ENCODE measurements around the gene ROCK2.

ROCK2 gene

GRCh38 chr2:11343368-11343649 lies 1.1 kb downstream of the ROCK2 start:
- DNase-seq (ENCODE audit: low read depth) = no peak
- peak overlapping the region; percentile 92 for H3K4me3 ChIP-seq (ENCODE audit: control insufficient read depth, low read depth, low read length)
- TF ChIP-seq CTCF (IDR thresholded peaks at IDR 0.05; ENCODE audit: control insufficient read depth, insufficient read depth, low read depth, low read length, missing control alignments) = no peak

- no peak for TF ChIP-seq CTCF (IDR thresholded peaks at IDR 0.05; ENCODE audit: control insufficient read depth, insufficient read depth, low read depth, low read length, missing control alignments)
- H3K4me3 ChIP-seq (ENCODE audit: control insufficient read depth, low read depth, low read length) = peak overlapping the region; percentile 92
- no peak for DNase-seq (ENCODE audit: low read depth)
Measured at GRCh38 chr2:11342551-11343367, 1.7 kb downstream of the ROCK2 start.

GRCh38 chr2:11340717-11341116 lies 3.7 kb downstream of the ROCK2 start:
- no peak for DNase-seq (ENCODE audit: low read depth)
- no peak for TF ChIP-seq CTCF (IDR thresholded peaks at IDR 0.05; ENCODE audit: control insufficient read depth, insufficient read depth, low read depth, low read length, missing control alignments)
- H3K4me3 ChIP-seq (ENCODE audit: control insufficient read depth, low read depth, low read length) = no peak overlapping the region

GRCh38 chr2:11339508-11340083 lies 4.8 kb downstream of the ROCK2 start:
- H3K4me3 ChIP-seq (ENCODE audit: control insufficient read depth, low read depth, low read length) = no peak overlapping the region
- DNase-seq (ENCODE audit: low read depth) = no peak
- TF ChIP-seq CTCF (IDR thresholded peaks at IDR 0.05; ENCODE audit: control insufficient read depth, insufficient read depth, low read depth, low read length, missing control alignments) = no peak

- TF ChIP-seq CTCF (IDR thresholded peaks at IDR 0.05; ENCODE audit: control insufficient read depth, insufficient read depth, low read depth, low read length, missing control alignments) = no peak
- no peak overlapping the region for H3K4me3 ChIP-seq (ENCODE audit: control insufficient read depth, low read depth, low read length)
- no peak for DNase-seq (ENCODE audit: low read depth)
Measured at GRCh38 chr2:11338580-11338979, 5.9 kb downstream of the ROCK2 start.

GRCh38 chr2:11337909-11338308 lies 6.5 kb downstream of the ROCK2 start:
- H3K4me3 ChIP-seq (ENCODE audit: control insufficient read depth, low read depth, low read length) = no peak overlapping the region
- DNase-seq (ENCODE audit: low read depth) = no peak
- no peak for TF ChIP-seq CTCF (IDR thresholded peaks at IDR 0.05; ENCODE audit: control insufficient read depth, insufficient read depth, low read depth, low read length, missing control alignments)
